NCI-H446 treated with DMSO at 0.1 percent for 48 hours (cell line): ENCODE results near the gene MYL11.

ENCODE experiments used
- DNase-seq: peaks from one replicate; lab custom pipeline; 2025; lab: John Stamatoyannopoulos, UW

MYL11 gene

GRCh38 chr16:30421010-30421409, 46.4 kb downstream of the MYL11 start:
- DNase-seq: no peak
